B cell (primary cell): ENCODE results near the gene DTD1. TPM values are rescaled to one million over a fixed set of nuclear protein-coding genes. Genes with fewer than 3 reads are reported as not detected.

Experiments
- ATAC-seq: fragments of 200-7000 bp; cut with Tn5 transposase; one replicate; pipeline ENCODE4 v1.10.0; 2021; ENCODE audit warnings: low read depth, mild to moderate bottlenecking, moderate number of reproducible peaks, moderate library complexity
- CTCF ChIA-PET: fragments of 350-600 bp; sonication (Branson Sonifier 250); formaldehyde crosslinking; loops from one replicate; lab custom pipeline; 2021; ENCODE audit warnings: antibody characterized with exemption, inconsistent platforms; lab: Charles Lee
- POLR2A ChIA-PET: fragments of 350-600 bp; sonication (Branson Sonifier 250); formaldehyde crosslinking; loops from one replicate; lab custom pipeline; 2021; ENCODE audit warnings: antibody characterized with exemption; lab: Charles Lee
- DNase-seq: peaks from one replicate; pipeline ENCODE4 v3.0.0; 2013
- H2AFZ ChIP-seq: 2 replicates; pipeline ENCODE4 v1.6.1; 2012; ENCODE audit warnings: mild to moderate bottlenecking, low read depth, low read length; ENCODE audit not compliant: insufficient read depth, poor library complexity, severe bottlenecking
- H3K27ac ChIP-seq, 2 donors: 1 replicate in 1 of 2; 2 replicates in 1 of 2; pipeline ENCODE4 v1.5.1; 2012 to 2013; ENCODE audit warnings: low read length in 2 of 2, mild to moderate bottlenecking in 2 of 2, moderate library complexity in 1 of 2
- H3K27me3 ChIP-seq, 4 experiments: fragments of 200-600 bp in 1 of 4; sonication (generic) in 1 of 4; replicated peaks in 1 of 4; 1 replicate in 2 of 4; 2 replicates in 2 of 4; pipeline versions ENCODE4 v1.6.1 to v1.7.0; 2013 to 2016; ENCODE audit warnings: low read length in 3 of 4, mild to moderate bottlenecking in 2 of 4, mixed read lengths in 1 of 4, moderate library complexity in 1 of 4; ENCODE audit not compliant: insufficient read depth in 4 of 4, control insufficient read depth in 3 of 4; ENCODE audit errors: control extremely low read depth in 1 of 4
- H3K36me3 ChIP-seq, 2 experiments: replicated peaks in 1 of 2; 1 replicate in 1 of 2; 2 replicates in 1 of 2; pipeline versions ENCODE4 v1.6.1 to v1.7.1; 2013; ENCODE audit warnings: low read length in 1 of 2; ENCODE audit not compliant: insufficient read depth in 2 of 2, control insufficient read depth in 1 of 2; ENCODE audit errors: control extremely low read depth in 1 of 2, extremely low read depth in 1 of 2
- H3K4me1 ChIP-seq, 2 donors: fragments of 200-600 bp in 1 of 2; sonication (generic) in 1 of 2; 1 replicate in 1 of 2; 2 replicates in 1 of 2; pipeline versions ENCODE4 v1.5.1 to v1.6.1; 2013 to 2017; ENCODE audit warnings: low read length in 2 of 2; ENCODE audit not compliant: control insufficient read depth in 2 of 2, insufficient read depth in 2 of 2
- H3K4me2 ChIP-seq: replicated peaks from 2 replicates; pipeline ENCODE3; 2012; ENCODE audit warnings: mild to moderate bottlenecking, low read depth, low read length; ENCODE audit not compliant: poor library complexity, severe bottlenecking
- H3K4me3 ChIP-seq, 5 experiments: fragments of 200-600 bp in 1 of 5; sonication (generic) in 1 of 5; 1 replicate in 3 of 5; 2 replicates in 2 of 5; pipeline versions ENCODE4 v1.5.1 to v1.7.0; 2011 to 2016; ENCODE audit warnings: low read length in 4 of 5, mild to moderate bottlenecking in 4 of 5, low read depth in 2 of 5, control low read depth in 1 of 5, moderate library complexity in 1 of 5; ENCODE audit not compliant: insufficient read depth in 1 of 5; ENCODE audit errors: control extremely low read depth in 1 of 5, extremely low read depth in 1 of 5
- H3K79me2 ChIP-seq: fragments of 200-600 bp; sonication (generic); one replicate; pipeline ENCODE4 v1.6.0; 2016; ENCODE audit warnings: low read length; ENCODE audit not compliant: control insufficient read depth, insufficient read depth
- H3K9ac ChIP-seq: fragments of 200-600 bp; sonication (generic); 2 replicates; pipeline ENCODE4 v1.6.1; 2017; ENCODE audit warnings: mild to moderate bottlenecking, low read length, moderate library complexity
- H3K9me3 ChIP-seq, 3 donors: one replicate each; pipeline versions ENCODE4 v1.6.1 to v1.7.1; 2013; ENCODE audit warnings: low read length in 2 of 3; ENCODE audit not compliant: control insufficient read depth in 2 of 3, insufficient read depth in 1 of 3; ENCODE audit errors: control extremely low read depth in 1 of 3
- H4K20me1 ChIP-seq: 2 replicates; pipeline ENCODE4 v1.6.0; 2012; ENCODE audit warnings: mild to moderate bottlenecking, low read length; ENCODE audit not compliant: insufficient read depth, control insufficient read depth, poor library complexity, severe bottlenecking
- H3K27ac Mint-ChIP-seq: one replicate; pipeline ENCODE4 v1.8.0; 2021; ENCODE audit warnings: mixed read lengths
- H3K27me3 Mint-ChIP-seq: one replicate; pipeline ENCODE4 v1.8.0; 2021; ENCODE audit warnings: mixed read lengths
- H3K4me1 Mint-ChIP-seq: one replicate; pipeline ENCODE4 v1.8.0; 2021; ENCODE audit warnings: mixed read lengths
- H3K4me3 Mint-ChIP-seq: one replicate; pipeline ENCODE4 v1.8.0; 2021; ENCODE audit warnings: mixed read lengths
- H3K9me3 Mint-ChIP-seq: one replicate; pipeline ENCODE4 v1.8.0; 2022; ENCODE audit warnings: mixed read lengths; ENCODE audit not compliant: insufficient read depth
- EZH2 ChIP-seq: IDR thresholded peaks from 2 replicates; pipeline ENCODE4 v1.6.1; 2012; ENCODE audit warnings: borderline replicate concordance, low read depth, mild to moderate bottlenecking, moderate library complexity, low read length; ENCODE audit not compliant: insufficient read depth, poor library complexity, severe bottlenecking
- WGBS: methylation state at CpG from one replicate; pipeline ENCODE4 v1.1.5; 2013; ENCODE audit warnings: missing lambda C conversion rate; ENCODE audit not compliant: insufficient coverage; 5-methylcytosine and 5-hydroxymethylcytosine counted together
- intact Hi-C: fragments of 100-400 bp; cut with micrococcal nuclease; formaldehyde crosslinking; loops from one replicate; pipeline ENCODE4 v1.10.0; 2022
- polyA plus RNA-seq: library from polyadenylated mRNA; depleted of rRNA; stranded (reverse); fragments of >200 nt; gene quantifications from 2 replicates; pipeline ENCODE4 v1.2.3, GENCODE V29; 2012
- total RNA-seq, 2 donors: library from RNA; stranded (reverse); fragments of 120-200 nt in 1 of 2; gene quantifications; 1 replicate in 1 of 2; 2 replicates in 1 of 2; pipeline versions ENCODE4 v1.2.3 to v1.2.4, GENCODE V29; 2013 to 2022
- TF ChIP-seq, protein P1 (sequence below): fragments of 200-600 bp; IDR thresholded peaks from one replicate; pipeline ENCODE4 v1.8.0; 2022; ENCODE audit warnings: antibody characterized with exemption, mild to moderate bottlenecking

The DTD1 gene
- total and polyA plus RNA-seq, 2 donors (not counting 1 experiment from before 2014, with no cell fraction given), result 18.7 to 20.4 TPM

DNA sequence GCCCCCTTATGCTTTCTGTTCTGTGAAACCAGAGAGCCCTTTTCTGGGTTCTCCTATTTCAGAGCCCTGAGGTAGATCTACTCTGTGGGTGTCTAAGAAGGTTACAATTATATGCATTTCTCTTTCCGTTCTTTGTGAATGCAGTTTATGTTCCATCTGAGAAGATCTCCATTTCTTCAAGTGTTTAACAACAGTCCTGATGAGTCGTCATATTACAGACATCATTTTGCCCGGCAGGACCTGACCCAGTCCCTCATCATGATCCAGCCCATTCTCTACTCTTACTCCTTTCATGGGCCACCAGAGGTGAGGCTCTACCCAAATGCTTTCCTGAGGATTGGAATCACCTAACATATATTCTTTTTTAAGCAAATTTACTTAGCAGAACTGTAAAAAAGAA is 39.4 kb upstream of the DTD1 start:
- H3K9ac ChIP-seq, result no peak overlapping the region
- ATAC-seq (no peak), DNase-seq (no peak)
- H3K4me3 ChIP-seq, result no peak overlapping the region
- H3K27me3 ChIP-seq, result no peaks in the 10 kb centered on the region
- no peak overlapping the region for H3K27ac ChIP-seq
- no peaks in the 10 kb centered on the region for H3K4me1 ChIP-seq
- ChIA-PET CTCF (no interaction called here), POLR2A (no interaction called here)
- H4K20me1 ChIP-seq, result no peaks in the 10 kb centered on the region
- no peak overlapping the region for H2AFZ ChIP-seq
- Mint-ChIP-seq H3K27me3 (no peaks in the 10 kb centered on the region), H3K4me1 (no peaks in the 10 kb centered on the region), H3K4me3 (no peak overlapping the region), H3K9me3 (no peaks in the 10 kb centered on the region), H3K27ac (no peak overlapping the region)
- no peaks in the 10 kb centered on the region for H3K9me3 ChIP-seq
- intact Hi-C loops, result no loop called here
- H3K36me3 ChIP-seq, result peaks cover 14 to 55% of the 10 kb centered on the region in 2 experiments
- H3K4me2 ChIP-seq, result no peak overlapping the region
- WGBS, result 100% methylated on average over 2 of the region's 3 CpGs
- no peak for TF ChIP-seq EZH2
- TF ChIP-seq, protein P1, sequence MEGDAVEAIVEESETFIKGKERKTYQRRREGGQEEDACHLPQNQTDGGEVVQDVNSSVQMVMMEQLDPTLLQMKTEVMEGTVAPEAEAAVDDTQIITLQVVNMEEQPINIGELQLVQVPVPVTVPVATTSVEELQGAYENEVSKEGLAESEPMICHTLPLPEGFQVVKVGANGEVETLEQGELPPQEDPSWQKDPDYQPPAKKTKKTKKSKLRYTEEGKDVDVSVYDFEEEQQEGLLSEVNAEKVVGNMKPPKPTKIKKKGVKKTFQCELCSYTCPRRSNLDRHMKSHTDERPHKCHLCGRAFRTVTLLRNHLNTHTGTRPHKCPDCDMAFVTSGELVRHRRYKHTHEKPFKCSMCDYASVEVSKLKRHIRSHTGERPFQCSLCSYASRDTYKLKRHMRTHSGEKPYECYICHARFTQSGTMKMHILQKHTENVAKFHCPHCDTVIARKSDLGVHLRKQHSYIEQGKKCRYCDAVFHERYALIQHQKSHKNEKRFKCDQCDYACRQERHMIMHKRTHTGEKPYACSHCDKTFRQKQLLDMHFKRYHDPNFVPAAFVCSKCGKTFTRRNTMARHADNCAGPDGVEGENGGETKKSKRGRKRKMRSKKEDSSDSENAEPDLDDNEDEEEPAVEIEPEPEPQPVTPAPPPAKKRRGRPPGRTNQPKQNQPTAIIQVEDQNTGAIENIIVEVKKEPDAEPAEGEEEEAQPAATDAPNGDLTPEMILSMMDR, result no peak
- no peaks in the 10 kb centered on the region for H3K79me2 ChIP-seq

DNA sequence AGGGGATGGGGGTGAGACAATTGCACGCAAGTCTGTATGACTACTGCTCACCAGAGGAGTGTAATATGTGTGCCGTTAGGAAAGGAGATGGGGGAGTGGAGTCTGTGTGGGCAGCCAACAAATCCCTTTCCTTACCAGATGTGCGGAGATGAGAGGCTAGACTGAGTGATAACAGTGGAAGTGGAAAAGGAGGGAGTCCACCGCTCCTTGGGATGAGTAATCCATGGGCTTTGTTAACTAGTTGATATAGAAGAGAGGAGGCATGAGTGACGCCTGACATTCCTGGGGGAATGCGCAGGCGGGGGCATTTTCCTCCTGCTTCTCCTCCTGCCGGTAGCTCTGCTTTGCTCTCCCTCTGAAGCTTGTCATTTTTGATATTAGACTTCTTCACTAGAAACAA is 34.1 kb upstream of the DTD1 start:
- Histone ChIP-seq H3K4me3 (no peak overlapping the region), H3K9me3 (no peaks in the 10 kb centered on the region), H4K20me1 (no peaks in the 10 kb centered on the region), H3K27me3 (no peaks in the 10 kb centered on the region), H3K9ac (no peak overlapping the region), H3K4me2 (no peak overlapping the region), H2AFZ (no peak overlapping the region), H3K36me3 (peaks cover 9 to 38% of the 10 kb centered on the region in 2 experiments), H3K4me1 (no peaks in the 10 kb centered on the region), H3K27ac (no peak overlapping the region), H3K79me2 (no peaks in the 10 kb centered on the region)
- H3K9me3 Mint-ChIP-seq, result no peaks in the 10 kb centered on the region
- TF ChIP-seq, protein P1, result no peak
- no peak for TF ChIP-seq EZH2
- H3K27me3 Mint-ChIP-seq, result no peaks in the 10 kb centered on the region
- DNase-seq, result no peak
- ChIA-PET CTCF (no interaction called here), POLR2A (no interaction called here)
- 93% methylated on average over 3 of the region's 8 CpGs for WGBS
- intact Hi-C loops, result no loop called here
- no peak for ATAC-seq
- H3K27ac Mint-ChIP-seq, result no peak overlapping the region
- H3K4me1 Mint-ChIP-seq, result no peaks in the 10 kb centered on the region
- H3K4me3 Mint-ChIP-seq, result no peak overlapping the region
